Hepatocyte (in vitro differentiated cells): ENCODE data around the gene PIK3R5.

Experiments used
- EZH2phosphoT487 ChIP-seq: fragments of 200-600 bp; sonication (generic); IDR thresholded peaks from one replicate; pipeline ENCODE4 v1.6.1; 2018; ENCODE audit warnings: antibody characterized with exemption, mild to moderate bottlenecking, low read depth, moderate library complexity; ENCODE audit not compliant: unreplicated experiment, severe bottlenecking
- TF ChIP-seq, protein P1 (sequence below): fragments of 200-600 bp; sonication (generic); IDR thresholded peaks from 2 replicates; pipeline ENCODE4 v1.5.1; 2016; ENCODE audit warnings: antibody characterized with exemption, mild to moderate bottlenecking; ENCODE audit not compliant: poor library complexity

DNA sequence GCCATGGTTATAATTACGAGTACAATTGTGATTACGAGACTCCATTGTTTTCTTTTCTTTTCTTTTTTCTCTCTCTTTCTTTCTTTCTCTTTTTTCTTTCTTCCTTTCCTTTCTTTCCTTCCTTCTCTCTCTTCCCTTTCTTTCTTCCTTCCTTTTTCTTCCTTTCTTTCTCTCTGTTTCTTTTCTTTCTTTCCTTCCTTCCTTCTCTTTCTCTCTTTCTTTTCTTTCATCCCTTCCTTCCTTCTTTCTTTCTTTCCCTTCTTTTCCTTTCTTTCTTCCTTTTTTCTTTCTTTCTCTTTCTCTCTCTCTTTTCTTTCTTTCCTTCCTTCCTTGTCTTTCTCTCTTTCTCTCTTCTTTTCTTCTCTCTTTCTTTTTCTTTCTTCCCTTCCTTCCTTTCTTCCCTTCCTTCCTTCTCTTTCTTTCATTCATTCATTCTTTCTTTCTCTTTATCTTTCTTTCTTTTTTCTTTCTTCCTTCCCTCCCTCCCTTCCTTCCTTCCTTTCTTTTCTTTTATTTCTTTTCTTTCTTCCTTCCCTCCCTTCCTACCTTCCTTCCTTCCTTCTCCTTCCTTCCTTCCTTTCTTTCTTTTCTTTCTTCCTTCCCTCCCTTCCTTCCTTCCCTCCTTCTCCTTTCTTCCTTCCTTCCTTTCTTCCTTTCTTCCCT, 41.7 kb upstream of the PIK3R5 start:
- TF ChIP-seq, protein P1, sequence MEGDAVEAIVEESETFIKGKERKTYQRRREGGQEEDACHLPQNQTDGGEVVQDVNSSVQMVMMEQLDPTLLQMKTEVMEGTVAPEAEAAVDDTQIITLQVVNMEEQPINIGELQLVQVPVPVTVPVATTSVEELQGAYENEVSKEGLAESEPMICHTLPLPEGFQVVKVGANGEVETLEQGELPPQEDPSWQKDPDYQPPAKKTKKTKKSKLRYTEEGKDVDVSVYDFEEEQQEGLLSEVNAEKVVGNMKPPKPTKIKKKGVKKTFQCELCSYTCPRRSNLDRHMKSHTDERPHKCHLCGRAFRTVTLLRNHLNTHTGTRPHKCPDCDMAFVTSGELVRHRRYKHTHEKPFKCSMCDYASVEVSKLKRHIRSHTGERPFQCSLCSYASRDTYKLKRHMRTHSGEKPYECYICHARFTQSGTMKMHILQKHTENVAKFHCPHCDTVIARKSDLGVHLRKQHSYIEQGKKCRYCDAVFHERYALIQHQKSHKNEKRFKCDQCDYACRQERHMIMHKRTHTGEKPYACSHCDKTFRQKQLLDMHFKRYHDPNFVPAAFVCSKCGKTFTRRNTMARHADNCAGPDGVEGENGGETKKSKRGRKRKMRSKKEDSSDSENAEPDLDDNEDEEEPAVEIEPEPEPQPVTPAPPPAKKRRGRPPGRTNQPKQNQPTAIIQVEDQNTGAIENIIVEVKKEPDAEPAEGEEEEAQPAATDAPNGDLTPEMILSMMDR, result no peak
- TF ChIP-seq EZH2phosphoT487, result no peak
